ENCODE results near the gene C4BPA. TPM values are rescaled to one million over a fixed set of nuclear protein-coding genes. Genes with fewer than 3 reads are reported as not detected.

C4BPA gene
- total and polyA plus RNA-seq, 2 of the 8 experiments (the other 6 are each of a cell fraction or from before 2014, with no cell fraction given): not detected

- no peaks in the 10 kb centered on the region for H3K79me2 ChIP-seq (ENCODE audit: control insufficient read depth in 1 of 2, insufficient read depth in 2 of 2, low read length in 2 of 2)
- H3K4ac ChIP-seq (replicated peaks; ENCODE audit: insufficient read length, low read depth, low read length): no peak overlapping the region
- H3K4me1 ChIP-seq (replicated peaks in 1 of 4; ENCODE audit: control insufficient read depth in 3 of 4, insufficient read depth in 4 of 4, low read length in 3 of 4): peaks cover 0 to 2% (median 0%) of the 10 kb centered on the region in 4 experiments; a peak in 1 of 7 replicates
- H3K9me3 ChIP-seq (ENCODE audit: insufficient read depth in 2 of 2, low read depth in 1 of 2, low read length in 1 of 2): no peaks in the 10 kb centered on the region
- no peak overlapping the region for H3K23ac ChIP-seq (ENCODE audit: insufficient read length)
- no peaks in the 10 kb centered on the region for H3K36me3 ChIP-seq (ENCODE audit: control insufficient read depth in 2 of 4, insufficient read depth in 4 of 4, low read length in 3 of 4)
- CTCF ChIA-PET (ENCODE audit: partially characterized antibody): interaction anchor here (1.2 kb wide), 1 partner anchor 25 kb away, joined by 3 read pairs; no protein-coding TSS in a partner anchor
- no peaks in the 10 kb centered on the region for H3K27me3 ChIP-seq (replicated peaks in 1 of 4; ENCODE audit: control insufficient read depth in 3 of 4, extremely low read depth in 1 of 4, insufficient read depth in 3 of 4, low read length in 3 of 4)
- no peak overlapping the region for H3K56ac ChIP-seq (replicated peaks; ENCODE audit: insufficient read length, low read depth, low read length)
- TF ChIP-seq CTBP2 (IDR thresholded peaks at IDR 0.05; ENCODE audit: borderline replicate concordance, insufficient read depth, insufficient read length, low read length): no peak
- no peak for TF ChIP-seq SRF (IDR thresholded peaks at IDR 0.05; ENCODE audit: low read depth, low read length)
- FAIRE-seq (no peak), DNase-seq (ENCODE audit: low read depth in 1 of 2, low spot score in 2 of 2) (no peak)
- H4K20me1 ChIP-seq (replicated peaks in 1 of 2; ENCODE audit: control insufficient read depth in 1 of 2, insufficient read depth in 2 of 2, low read length in 2 of 2): no peaks in the 10 kb centered on the region
- H3K4me3 ChIP-seq (ENCODE audit: extremely low read depth in 1 of 4, insufficient read depth in 2 of 4, low read depth in 3 of 4, low read length in 4 of 4): no peak overlapping the region
- no peak overlapping the region for H2BK12ac ChIP-seq (ENCODE audit: low read depth, low read length)
- 97% methylated on average over 3 of the region's 3 CpGs; no CpG with 5 or more reads in 1 of the 2 experiments for WGBS, 2 experiments (ENCODE audit: extremely low coverage in 1 of 2, insufficient coverage in 1 of 2, insufficient read length in 1 of 2, insufficient replicate concordance in 2 of 2, low coverage in 1 of 2, low lambda C conversion rate in 2 of 2, missing lambda C conversion rate in 1 of 2)
- H2BK5ac ChIP-seq (ENCODE audit: low read depth, low read length): no peak overlapping the region
- no peak overlapping the region for H3K14ac ChIP-seq (ENCODE audit: insufficient read length)
- no peak overlapping the region for H2AK5ac ChIP-seq (ENCODE audit: low read depth, low read length)
- H3K18ac ChIP-seq (ENCODE audit: extremely low read depth, low read length): no peak overlapping the region
- H3K23me2 ChIP-seq (ENCODE audit: low read depth, low read length): no peaks in the 10 kb centered on the region
- no peak overlapping the region for H3K4me2 ChIP-seq (ENCODE audit: insufficient read depth in 1 of 2, low read depth in 2 of 2, low read length in 2 of 2)
- no peak overlapping the region for H2AFZ ChIP-seq (ENCODE audit: low read length)
- H3K9ac ChIP-seq (replicated peaks in 1 of 4; ENCODE audit: extremely low read depth in 1 of 4, low read depth in 3 of 4, low read length in 3 of 4): no peak overlapping the region
- POLR2A ChIA-PET (ENCODE audit: partially characterized antibody): no interaction called here
- H2BK20ac ChIP-seq (ENCODE audit: low read length): no peak overlapping the region
- no peak overlapping the region for H4K5ac ChIP-seq (ENCODE audit: insufficient read length, low read depth, low read length)
- no peak overlapping the region for H4K8ac ChIP-seq (ENCODE audit: extremely low read depth, insufficient read depth, low read length)
- H4K91ac ChIP-seq (replicated peaks; ENCODE audit: insufficient read length, low read length): no peak overlapping the region
- H3K79me1 ChIP-seq (ENCODE audit: low read depth, low read length): no peaks in the 10 kb centered on the region
- no peak overlapping the region for H2BK15ac ChIP-seq (ENCODE audit: low read length)
- H3K27ac ChIP-seq (ENCODE audit: low read depth, low read length): no peak overlapping the region
- H2BK120ac ChIP-seq (replicated peaks; ENCODE audit: low read depth, low read length): no peak overlapping the region
These were observed 5.0 kb downstream of the C4BPA start for GRCh38 chr1:207109004-207109403.
